Measurements from ENCODE around the gene TMUB2.

The TMUB2 gene

GRCh38 chr17:44213403-44214229, 26.8 kb downstream of the TMUB2 start:
- Mint-ChIP-seq H3K27ac (peak overlapping the region; percentile 88), H3K4me1 (peaks cover 66% of the 10 kb centered on the region), H3K36me3 (peaks cover 71% of the 10 kb centered on the region), H3K27me3 (no peaks in the 10 kb centered on the region), H3K4me3 (no peak overlapping the region), H3K9me3 (no peaks in the 10 kb centered on the region)
- no peak for DNase-seq
- CTCF ChIA-PET = interaction anchor here (0.9 to 4.8 kb wide), 4 partner anchors 9 to 132 kb away, joined by 3 to 47 read pairs (median 3); partner anchors contain the start of gene GRN

GRCh38 chr17:44214230-44214494, 27.4 kb downstream of the TMUB2 start:
- Mint-ChIP-seq H3K4me3 (no peak overlapping the region), H3K27ac (peak overlapping the region; percentile 88), H3K4me1 (peaks cover 64% of the 10 kb centered on the region), H3K9me3 (no peaks in the 10 kb centered on the region), H3K27me3 (no peaks in the 10 kb centered on the region), H3K36me3 (peaks cover 67% of the 10 kb centered on the region)
- DNase-seq = no peak
- CTCF ChIA-PET = interaction anchor here (0.9 to 1.0 kb wide), 2 partner anchors 10 to 131 kb away, joined by 3 read pairs; partner anchors contain the start of gene GRN

GRCh38 chr17:44214896-44215295, 28.1 kb downstream of the TMUB2 start:
- CTCF ChIA-PET = no interaction called here
- H3K27me3 Mint-ChIP-seq = no peaks in the 10 kb centered on the region
- peak overlapping the region; percentile 88 for H3K4me3 Mint-ChIP-seq
- H3K36me3 Mint-ChIP-seq = peaks cover 61% of the 10 kb centered on the region
- peak overlapping the region; percentile 88 for H3K27ac Mint-ChIP-seq
- peaks cover 60% of the 10 kb centered on the region for H3K4me1 Mint-ChIP-seq
- H3K9me3 Mint-ChIP-seq = no peaks in the 10 kb centered on the region
- no peak for DNase-seq

- Mint-ChIP-seq H3K4me1 (peaks cover 52% of the 10 kb centered on the region), H3K27me3 (peaks cover under 1% of the 10 kb centered on the region), H3K4me3 (peak overlapping the region; percentile 88), H3K27ac (peak overlapping the region; percentile 88), H3K9me3 (no peaks in the 10 kb centered on the region), H3K36me3 (peaks cover 61% of the 10 kb centered on the region)
- CTCF ChIA-PET = interaction anchor here (1.2 to 3.1 kb wide), 6 partner anchors 10 to 129 kb away, joined by 4 to 23 read pairs (median 8); partner anchors contain the start of genes ATXN7L3 and GRN
- DNase-seq = peak; percentile 74
Measured at GRCh38 chr17:44216173-44216572, 29.4 kb downstream of the TMUB2 start.

GRCh38 chr17:44216694-44217093, 29.9 kb downstream of the TMUB2 start:
- peak overlapping the region; percentile 88 for H3K27ac Mint-ChIP-seq
- H3K27me3 Mint-ChIP-seq = peaks cover 6% of the 10 kb centered on the region
- peaks cover 48% of the 10 kb centered on the region for H3K4me1 Mint-ChIP-seq
- CTCF ChIA-PET = interaction anchor here (1.1 to 3.1 kb wide), 8 partner anchors 10 to 135 kb away, joined by 3 to 23 read pairs (median 7); partner anchors contain the start of genes ATXN7L3 and GRN
- peaks cover 56% of the 10 kb centered on the region for H3K36me3 Mint-ChIP-seq
- H3K4me3 Mint-ChIP-seq = peak overlapping the region; percentile 88
- H3K9me3 Mint-ChIP-seq = no peaks in the 10 kb centered on the region
- peak; percentile 33 for DNase-seq

- Mint-ChIP-seq H3K4me1 (peaks cover 54% of the 10 kb centered on the region), H3K36me3 (peaks cover 56% of the 10 kb centered on the region), H3K4me3 (peak overlapping the region; percentile 88), H3K27me3 (peaks cover 7% of the 10 kb centered on the region), H3K9me3 (no peaks in the 10 kb centered on the region), H3K27ac (peak overlapping the region; percentile 88)
- DNase-seq = no peak
- CTCF ChIA-PET = interaction anchor here (1.0 to 3.1 kb wide), 9 partner anchors 8 to 134 kb away, joined by 3 to 23 read pairs (median 6); partner anchors contain the start of gene GRN
Measured at GRCh38 chr17:44217738-44218343, 31.1 kb downstream of the TMUB2 start.

- CTCF ChIA-PET = interaction anchor here (1.0 to 3.1 kb wide), 5 partner anchors 9 to 134 kb away, joined by 3 to 23 read pairs (median 8); no protein-coding TSS in a partner anchor
- Mint-ChIP-seq H3K4me1 (peaks cover 48% of the 10 kb centered on the region), H3K4me3 (peak overlapping the region; percentile 88), H3K27ac (peak overlapping the region; percentile 88), H3K36me3 (peaks cover 51% of the 10 kb centered on the region), H3K27me3 (peaks cover 7% of the 10 kb centered on the region), H3K9me3 (no peaks in the 10 kb centered on the region)
- peak; percentile 88 for DNase-seq
Measured at GRCh38 chr17:44218344-44219107, 31.8 kb downstream of the TMUB2 start.

GRCh38 chr17:44219108-44219615, 32.4 kb downstream of the TMUB2 start:
- peak; percentile 76 for DNase-seq
- peak overlapping the region; percentile 41 for H3K4me3 Mint-ChIP-seq
- peaks cover 45% of the 10 kb centered on the region for H3K36me3 Mint-ChIP-seq
- H3K4me1 Mint-ChIP-seq = peaks cover 42% of the 10 kb centered on the region
- no peaks in the 10 kb centered on the region for H3K9me3 Mint-ChIP-seq
- CTCF ChIA-PET = interaction anchor here (1.8 to 3.1 kb wide), 2 partner anchors 9 kb away, joined by 8 to 18 read pairs; no protein-coding TSS in a partner anchor
- H3K27me3 Mint-ChIP-seq = peaks cover 7% of the 10 kb centered on the region
- H3K27ac Mint-ChIP-seq = peak overlapping the region; percentile 78

GRCh38 chr17:44219616-44220212, 32.9 kb downstream of the TMUB2 start, which contains the start of gene UBTF:
UBTF (minus strand) TSS chr17:44219675; CDS start chr17:44218229, 1,446 bp downstream.
- Mint-ChIP-seq H3K36me3 (peaks cover 39% of the 10 kb centered on the region), H3K27ac (peak within 1 kb of the TSS; percentile 97), H3K4me3 (peak within 1 kb of the TSS; percentile 90), H3K9me3 (no peaks in the 10 kb centered on the region), H3K4me1 (peaks cover 37% of the 10 kb centered on the region), H3K27me3 (peaks cover 7% of the 10 kb centered on the region)
- peak; percentile 79 for DNase-seq
- CTCF ChIA-PET = interaction anchor here (1.5 to 3.1 kb wide), 2 partner anchors 10 to 13 kb away, joined by 3 to 18 read pairs; no protein-coding TSS in a partner anchor

- Mint-ChIP-seq H3K36me3 (peaks cover 32% of the 10 kb centered on the region), H3K4me1 (peaks cover 29% of the 10 kb centered on the region), H3K27me3 (peaks cover 7% of the 10 kb centered on the region), H3K27ac (peak overlapping the region; percentile 97), H3K4me3 (peak overlapping the region; percentile 90), H3K9me3 (no peaks in the 10 kb centered on the region)
- peak; percentile 70 for DNase-seq
- CTCF ChIA-PET = interaction anchor here (1.1 to 3.1 kb wide), 4 partner anchors 10 to 125 kb away, joined by 3 to 18 read pairs (median 8); partner anchors contain the start of gene GRN
Measured at GRCh38 chr17:44220213-44221083, 33.7 kb downstream of the TMUB2 start.

GRCh38 chr17:44221084-44221861, 34.5 kb downstream of the TMUB2 start:
- Mint-ChIP-seq H3K27me3 (peaks cover 7% of the 10 kb centered on the region), H3K27ac (peak overlapping the region; percentile 94), H3K4me1 (peaks cover 21% of the 10 kb centered on the region), H3K4me3 (peak overlapping the region; percentile 90), H3K9me3 (no peaks in the 10 kb centered on the region), H3K36me3 (peaks cover 24% of the 10 kb centered on the region)
- CTCF ChIA-PET = interaction anchor here (0.7 to 3.1 kb wide), 7 partner anchors 9 to 129 kb away, joined by 3 to 18 read pairs (median 4); partner anchors contain the start of gene GRN
- DNase-seq = peak; percentile 81

- H3K36me3 Mint-ChIP-seq = peaks cover 18% of the 10 kb centered on the region
- H3K27me3 Mint-ChIP-seq = peaks cover 7% of the 10 kb centered on the region
- no peak for DNase-seq
- no peaks in the 10 kb centered on the region for H3K9me3 Mint-ChIP-seq
- peak overlapping the region; percentile 94 for H3K27ac Mint-ChIP-seq
- peak overlapping the region; percentile 90 for H3K4me3 Mint-ChIP-seq
- CTCF ChIA-PET = interaction anchor here (0.6 to 3.1 kb wide), 7 partner anchors 9 to 1808 kb away, joined by 3 to 18 read pairs (median 4); partner anchors contain the start of gene GRN
- peaks cover 16% of the 10 kb centered on the region for H3K4me1 Mint-ChIP-seq
Measured at GRCh38 chr17:44221862-44222111, 35.0 kb downstream of the TMUB2 start.

Data from activated naive CD4-positive, alpha-beta T cell treated with anti-CD3 and anti-CD28 coated beads, Interleukin-2, amount 10 ng/mL, durations not matched to agents 7 days and 5 days (primary cell).